ENCODE results near the gene ASTN1.

Gene ASTN1

GRCh38 chr1:176923283-176923682 lies 241.2 kb downstream of the ASTN1 start:
- no peak for TF ChIP-seq FOXP2 (optimal IDR thresholded peaks at IDR 0.05; ENCODE audit: borderline replicate concordance, extremely low read depth, extremely low read length, insufficient read depth)
- no peak for TF ChIP-seq POLR2AphosphoS5 (IDR thresholded peaks at IDR 0.05; ENCODE audit: low read depth, low read length)
- TF ChIP-seq REST (IDR thresholded peaks at IDR 0.05; ENCODE audit: insufficient read depth in 1 of 2, low read depth in 2 of 2, low read length in 2 of 2) = no peak
- no peak for TF ChIP-seq TAF1 (IDR thresholded peaks at IDR 0.05; ENCODE audit: borderline replicate concordance, insufficient read depth, low read length)
- no peak for TF ChIP-seq SIN3A (IDR thresholded peaks at IDR 0.05; ENCODE audit: borderline replicate concordance, insufficient read depth, low read length)

GRCh38 chr1:176919386-176920378 lies 244.8 kb downstream of the ASTN1 start:
- TF ChIP-seq SIN3A (IDR thresholded peaks at IDR 0.05; ENCODE audit: borderline replicate concordance, insufficient read depth, low read length) (no peak), REST (IDR thresholded peaks at IDR 0.05; ENCODE audit: insufficient read depth in 1 of 2, low read depth in 2 of 2, low read length in 2 of 2) (no peak), POLR2AphosphoS5 (IDR thresholded peaks at IDR 0.05; ENCODE audit: low read depth, low read length) (no peak)

GRCh38 chr1:176905648-176906047 lies 258.9 kb downstream of the ASTN1 start:
- no peak for TF ChIP-seq TAF1 (IDR thresholded peaks at IDR 0.05; ENCODE audit: borderline replicate concordance, insufficient read depth, low read length)
- TF ChIP-seq FOXP2 (optimal IDR thresholded peaks at IDR 0.05; ENCODE audit: borderline replicate concordance, extremely low read depth, extremely low read length, insufficient read depth) = no peak

GRCh38 chr1:176904057-176904751 lies 260.3 kb downstream of the ASTN1 start:
- TF ChIP-seq REST (IDR thresholded peaks at IDR 0.05; ENCODE audit: insufficient read depth in 1 of 2, low read depth in 2 of 2, low read length in 2 of 2) = no peak

- no peak for TF ChIP-seq REST (IDR thresholded peaks at IDR 0.05; ENCODE audit: insufficient read depth in 1 of 2, low read depth in 2 of 2, low read length in 2 of 2)
- TF ChIP-seq TAF1 (IDR thresholded peaks at IDR 0.05; ENCODE audit: borderline replicate concordance, insufficient read depth, low read length) = no peak
- TF ChIP-seq SIN3A (IDR thresholded peaks at IDR 0.05; ENCODE audit: borderline replicate concordance, insufficient read depth, low read length) = no peak
- no peak for TF ChIP-seq FOXP2 (optimal IDR thresholded peaks at IDR 0.05; ENCODE audit: borderline replicate concordance, extremely low read depth, extremely low read length, insufficient read depth)
- TF ChIP-seq POLR2AphosphoS5 (IDR thresholded peaks at IDR 0.05; ENCODE audit: low read depth, low read length) = no peak
Observed at GRCh38 chr1:176903474-176903873, 261.0 kb downstream of the ASTN1 start.
